GM15510 (cell line): ENCODE data around the gene WDFY4.

Experiments used
- POLR2A ChIP-seq: IDR thresholded peaks from 3 replicates; pipeline ENCODE4 v1.6.1; 2011; ENCODE audit warnings: borderline replicate concordance; ENCODE audit not compliant: insufficient read length; ENCODE audit errors: extremely low read depth

WDFY4 gene

GRCh38 chr10:48789486-48790456 is 105.1 kb downstream of the WDFY4 start:
- no peak for TF ChIP-seq POLR2A

- no peak for TF ChIP-seq POLR2A
These were observed 105.9 kb downstream of the WDFY4 start for GRCh38 chr10:48790457-48791044.

DNA sequence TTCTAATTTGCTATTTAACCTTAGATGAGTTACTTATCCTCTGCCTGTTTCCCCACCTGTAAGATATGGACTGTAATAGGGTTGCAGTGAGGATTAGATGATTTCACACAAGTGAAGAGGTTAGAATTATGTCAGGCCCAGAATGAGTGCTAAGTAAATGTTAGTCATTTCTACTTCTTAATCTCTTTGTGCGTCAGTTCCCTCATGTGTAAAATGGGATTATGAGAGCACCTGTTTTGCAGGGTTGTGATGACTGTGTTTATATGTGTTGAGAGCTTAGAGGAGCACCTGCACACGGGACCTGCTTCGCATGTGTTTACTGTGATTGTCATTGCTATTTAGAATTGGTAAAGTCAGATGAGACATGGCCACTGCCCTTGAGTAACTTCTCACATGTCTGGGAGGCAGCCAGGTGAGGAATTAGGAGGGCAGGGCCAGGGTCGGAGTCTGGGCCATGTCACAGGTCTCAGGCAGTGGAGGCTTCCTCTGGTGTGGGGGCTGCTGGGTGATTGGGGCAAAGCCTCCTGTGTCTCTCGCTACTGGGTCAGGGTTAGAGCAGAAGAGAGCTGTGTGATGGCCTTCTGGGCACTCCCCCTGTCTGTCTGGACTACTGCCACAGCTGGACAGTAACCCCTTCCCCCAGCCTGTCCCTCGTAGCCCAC is 106.7 kb downstream of the WDFY4 start:
- TF ChIP-seq POLR2A, result no peak

DNA sequence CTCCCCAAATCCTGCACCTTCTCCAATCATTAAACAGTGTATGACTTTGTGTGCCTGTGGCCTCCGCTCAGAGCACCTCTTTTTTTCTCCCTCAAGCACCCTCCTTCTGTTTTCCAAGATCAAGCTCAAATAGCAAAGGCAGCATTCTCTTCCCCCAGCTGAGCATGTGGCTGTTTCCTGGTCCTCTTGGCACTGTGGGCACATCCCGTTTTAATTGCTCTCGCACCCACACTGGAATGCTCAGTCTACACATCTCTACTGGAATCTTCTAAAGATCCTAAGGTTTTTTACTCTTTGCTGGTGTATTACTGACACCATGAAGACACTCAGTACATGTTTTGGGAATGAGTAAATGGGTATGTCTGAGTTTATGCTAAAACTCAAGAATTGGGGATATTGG is 107.4 kb downstream of the WDFY4 start:
- TF ChIP-seq POLR2A, result no peak

DNA sequence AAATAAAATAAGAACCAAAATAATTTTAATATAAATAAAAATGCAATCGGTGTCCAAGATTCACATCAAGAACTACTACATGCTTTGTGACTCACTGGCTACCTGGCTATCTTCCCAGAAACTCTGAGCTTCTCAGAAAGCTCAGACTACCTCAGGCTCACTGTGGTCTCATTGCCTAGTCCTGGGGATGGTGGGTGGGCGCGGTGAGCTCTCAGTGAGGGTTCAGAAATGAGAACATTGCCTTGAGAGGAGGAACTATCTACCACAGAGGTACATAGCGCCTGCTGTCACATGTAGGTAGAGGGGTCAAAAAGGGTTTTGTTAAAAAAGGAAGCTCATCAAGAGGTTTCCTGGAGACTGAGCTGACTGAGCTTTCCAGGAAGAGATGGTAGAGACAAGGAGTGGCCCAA is 108.0 kb downstream of the WDFY4 start:
- TF ChIP-seq POLR2A, result no peak

DNA sequence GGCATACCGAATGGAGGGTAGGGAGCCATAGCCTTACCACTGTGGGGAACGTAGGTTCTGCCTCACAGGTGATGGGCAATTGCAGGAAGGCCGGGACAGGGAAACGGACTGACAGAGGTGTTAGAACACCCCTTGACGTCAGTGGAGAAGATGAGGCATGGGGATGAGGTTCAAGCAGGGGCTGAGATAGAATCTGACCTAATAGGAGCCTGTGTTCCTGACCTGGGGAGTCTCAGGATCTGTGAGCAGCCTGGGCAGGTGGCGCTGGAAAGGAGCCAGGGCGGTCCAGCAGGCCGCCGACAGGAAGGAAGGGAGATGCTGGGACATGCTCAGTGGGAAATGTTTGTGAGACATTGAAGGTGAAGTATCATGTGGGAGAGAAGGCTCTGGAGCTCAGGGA is 109.4 kb downstream of the WDFY4 start:
- no peak for TF ChIP-seq POLR2A

DNA sequence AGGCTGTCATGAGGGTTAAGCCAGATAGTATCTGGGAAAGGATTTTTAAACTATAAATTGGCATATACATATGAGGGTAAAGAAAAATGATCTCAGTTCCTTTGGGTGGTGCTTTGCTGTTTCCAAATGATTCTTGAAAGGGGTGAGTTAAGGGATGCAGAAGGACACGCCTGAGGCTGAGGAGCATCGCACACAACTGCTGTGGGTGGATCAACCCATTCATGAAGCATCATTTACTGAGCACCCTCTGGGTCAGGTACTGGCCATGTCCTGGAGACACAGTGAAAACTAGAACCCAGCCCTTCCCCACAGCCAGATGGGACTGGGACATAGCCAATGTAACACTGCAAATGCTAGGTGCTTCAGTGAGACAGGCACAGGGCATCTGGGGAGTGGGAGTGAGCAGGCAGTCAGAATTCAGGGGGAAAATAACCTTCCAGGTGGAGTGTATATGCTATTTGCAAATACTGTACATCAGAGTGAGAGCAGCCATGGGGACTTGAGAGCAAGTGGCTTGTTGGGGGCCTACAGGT is 112.1 kb downstream of the WDFY4 start:
- TF ChIP-seq POLR2A, result no peak

DNA sequence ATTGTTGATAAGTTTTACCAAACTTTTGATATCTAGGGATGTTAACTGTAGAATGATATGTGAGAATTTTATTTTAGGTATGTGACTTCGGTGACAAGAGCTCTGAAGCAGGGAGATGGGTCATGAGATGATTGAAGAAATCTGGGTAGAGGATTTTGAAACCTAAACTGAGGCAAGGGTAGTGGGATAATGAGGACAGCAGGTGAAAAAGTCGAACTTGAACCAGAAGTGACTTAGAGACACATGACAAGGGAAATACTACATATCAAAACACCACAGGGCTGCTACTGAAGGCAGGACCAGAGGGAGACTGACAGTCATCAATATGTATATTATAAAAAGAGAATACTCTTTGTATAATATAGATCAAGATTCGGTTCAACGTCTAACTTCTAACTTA is 113.2 kb downstream of the WDFY4 start:
- no peak for TF ChIP-seq POLR2A

GRCh38 chr10:48798481-48799254 is 114.0 kb downstream of the WDFY4 start:
- no peak for TF ChIP-seq POLR2A

DNA sequence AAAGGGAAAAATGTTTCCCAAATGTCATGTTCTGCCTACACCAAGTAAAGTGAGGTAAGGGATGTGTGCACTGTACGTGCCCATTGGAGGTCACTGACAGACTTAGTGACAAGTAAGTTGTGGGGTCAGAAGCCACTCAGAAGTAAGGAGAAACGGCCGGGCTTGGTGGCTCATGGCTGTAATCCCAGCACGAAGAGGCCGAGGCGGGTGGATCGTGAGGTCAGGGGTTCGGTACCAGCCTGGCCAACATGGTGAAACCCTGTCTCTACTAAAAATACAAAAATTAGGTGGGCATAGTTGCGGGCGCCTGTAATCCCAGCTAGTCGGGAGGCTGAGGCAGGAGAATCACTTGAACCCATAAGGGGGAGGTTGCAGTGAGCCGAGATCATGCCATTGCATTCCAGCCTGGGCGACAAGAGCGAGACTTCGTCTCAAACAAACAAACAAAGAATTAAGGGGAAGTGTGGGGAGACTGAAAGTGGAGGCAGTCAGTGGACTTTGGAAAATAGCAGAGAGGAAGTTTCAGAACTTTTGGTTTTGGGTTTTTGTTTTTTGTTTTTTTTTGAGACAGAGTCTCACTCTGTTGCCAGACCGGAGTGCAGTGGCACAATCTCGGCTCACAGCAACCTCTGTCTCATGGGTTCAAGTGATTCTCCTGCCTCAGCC is 114.8 kb downstream of the WDFY4 start:
- no peak for TF ChIP-seq POLR2A

DNA sequence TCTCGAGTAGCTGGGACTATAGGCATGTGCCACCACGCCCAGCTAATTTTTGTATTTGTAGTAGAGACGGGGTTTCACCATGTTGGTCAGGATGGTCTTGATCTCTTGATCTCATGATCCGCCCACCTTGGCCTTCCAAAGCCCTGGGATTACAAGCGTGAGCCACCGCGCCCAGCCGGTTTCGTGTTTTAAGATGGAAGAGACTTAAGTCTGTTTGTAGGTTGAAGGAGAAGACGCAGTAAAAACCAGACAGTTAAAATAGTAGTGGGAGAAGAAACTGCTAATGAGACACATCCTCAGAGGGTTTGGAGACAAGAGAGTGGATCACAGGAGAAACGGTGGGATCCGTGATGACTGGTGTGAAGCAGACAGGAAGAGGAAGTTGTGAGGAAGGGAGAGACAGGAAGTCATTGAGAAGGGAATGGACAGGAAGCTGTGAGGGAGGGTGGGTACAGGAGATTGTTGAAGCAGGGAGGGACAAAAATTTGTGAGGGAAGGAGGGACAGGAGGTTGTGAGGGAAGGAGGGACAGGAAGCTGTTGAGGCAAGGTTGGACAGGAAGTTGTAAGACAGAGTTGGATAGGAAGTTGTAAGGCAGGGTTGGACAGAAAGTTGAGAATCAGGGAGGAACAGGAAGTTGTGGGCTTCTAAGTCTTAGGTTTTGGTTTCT is 115.5 kb downstream of the WDFY4 start:
- no peak for TF ChIP-seq POLR2A

DNA sequence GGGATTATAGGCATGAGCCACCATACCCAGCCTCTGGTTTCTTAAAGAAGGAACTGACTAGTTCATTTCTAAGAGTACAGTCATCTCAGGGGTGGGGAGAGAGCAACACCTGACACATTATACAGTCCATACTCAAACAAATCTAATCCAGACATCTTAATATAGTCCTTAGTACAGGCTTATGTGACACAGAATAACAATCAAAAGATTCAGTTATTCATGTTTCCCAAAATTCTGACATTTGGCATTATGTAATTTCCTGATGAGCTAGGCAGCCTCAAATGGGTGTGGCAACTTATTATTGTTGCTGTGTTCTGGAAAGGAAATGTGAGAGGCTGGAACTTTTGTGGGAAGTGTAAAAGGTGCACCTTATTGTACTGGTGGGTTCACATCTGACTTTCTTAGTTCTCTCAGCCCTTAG is 116.3 kb downstream of the WDFY4 start:
- TF ChIP-seq POLR2A, result no peak

DNA sequence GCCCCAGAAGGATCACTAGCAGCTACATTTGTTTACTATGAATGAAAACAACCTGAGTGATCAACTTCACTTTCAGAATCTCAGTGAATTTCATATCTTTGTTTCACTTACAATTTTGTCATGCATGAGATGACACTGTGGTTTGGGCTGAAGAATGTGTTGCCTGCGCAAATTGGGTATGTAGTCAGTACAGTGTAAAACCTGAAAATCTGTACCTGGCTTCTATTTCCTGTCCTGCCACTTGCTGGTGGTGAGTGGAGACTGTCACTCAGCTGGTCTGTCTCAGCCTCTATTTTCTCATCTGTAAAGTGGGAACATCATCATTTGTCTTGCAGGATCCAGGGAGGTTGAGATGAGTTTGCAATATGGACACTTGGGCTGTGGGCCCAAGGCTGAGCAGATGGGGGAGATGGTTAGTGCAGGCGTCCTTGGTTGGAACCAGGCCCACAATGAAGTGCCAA is 118.0 kb downstream of the WDFY4 start:
- TF ChIP-seq POLR2A, result no peak
